ENCODE measurements around the gene DEFB123. TPM values are rescaled to one million over a fixed set of nuclear protein-coding genes. Genes with fewer than 3 reads are reported as not detected.

Gene DEFB123
- total RNA-seq, 4 donors from 2014 or later, result not detected

DNA sequence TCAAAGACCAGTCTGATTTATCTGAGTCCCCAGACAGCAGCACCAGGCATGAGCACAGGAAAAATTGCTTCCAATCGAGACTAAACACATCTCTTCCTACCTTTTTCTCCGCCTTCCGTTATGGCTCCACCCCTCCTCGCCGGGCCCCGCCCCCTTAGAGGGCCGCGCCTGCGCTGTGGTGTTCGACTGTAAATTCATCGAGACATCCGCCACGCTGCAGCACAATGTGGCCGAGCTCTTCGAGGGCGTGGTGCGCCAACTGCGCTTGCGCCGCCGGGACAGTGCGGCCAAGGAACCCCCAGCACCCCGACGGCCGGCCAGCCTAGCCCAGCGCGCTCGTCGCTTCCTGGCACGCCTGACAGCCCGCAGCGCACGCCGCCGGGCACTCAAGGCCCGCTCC lies 43.6 kb downstream of the DEFB123 start:
- Histone ChIP-seq H3K4me1 (peaks cover 10 to 25% (median 20%) of the 10 kb centered on the region in 4 donors), H3K27me3 (no peaks in the 10 kb centered on the region), H3K27ac (replicated peaks in 1 of 4) (peak overlapping the region; percentile 50 to 78 (median 68)), H3K9me3 (no peaks in the 10 kb centered on the region), H3K4me3 (no peak overlapping the region), H3K36me3 (no peaks in the 10 kb centered on the region)
- intact Hi-C loops (cut with DNase I), result no loop called here
- 51% methylated on average over 18 of the region's 36 CpGs for WGBS
- no peak for DNase-seq (ENCODE audit: extremely low spot score)
- TF ChIP-seq, protein P1, sequence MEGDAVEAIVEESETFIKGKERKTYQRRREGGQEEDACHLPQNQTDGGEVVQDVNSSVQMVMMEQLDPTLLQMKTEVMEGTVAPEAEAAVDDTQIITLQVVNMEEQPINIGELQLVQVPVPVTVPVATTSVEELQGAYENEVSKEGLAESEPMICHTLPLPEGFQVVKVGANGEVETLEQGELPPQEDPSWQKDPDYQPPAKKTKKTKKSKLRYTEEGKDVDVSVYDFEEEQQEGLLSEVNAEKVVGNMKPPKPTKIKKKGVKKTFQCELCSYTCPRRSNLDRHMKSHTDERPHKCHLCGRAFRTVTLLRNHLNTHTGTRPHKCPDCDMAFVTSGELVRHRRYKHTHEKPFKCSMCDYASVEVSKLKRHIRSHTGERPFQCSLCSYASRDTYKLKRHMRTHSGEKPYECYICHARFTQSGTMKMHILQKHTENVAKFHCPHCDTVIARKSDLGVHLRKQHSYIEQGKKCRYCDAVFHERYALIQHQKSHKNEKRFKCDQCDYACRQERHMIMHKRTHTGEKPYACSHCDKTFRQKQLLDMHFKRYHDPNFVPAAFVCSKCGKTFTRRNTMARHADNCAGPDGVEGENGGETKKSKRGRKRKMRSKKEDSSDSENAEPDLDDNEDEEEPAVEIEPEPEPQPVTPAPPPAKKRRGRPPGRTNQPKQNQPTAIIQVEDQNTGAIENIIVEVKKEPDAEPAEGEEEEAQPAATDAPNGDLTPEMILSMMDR (IDR thresholded peaks at IDR 0.05), result no peak
- no peak for TF ChIP-seq POLR2AphosphoS5 (IDR thresholded peaks at IDR 0.05)
- no peak for TF ChIP-seq POLR2A (IDR thresholded peaks at IDR 0.05; ENCODE audit: low read depth)
- no peak for TF ChIP-seq EP300 (IDR thresholded peaks at IDR 0.05)

DNA sequence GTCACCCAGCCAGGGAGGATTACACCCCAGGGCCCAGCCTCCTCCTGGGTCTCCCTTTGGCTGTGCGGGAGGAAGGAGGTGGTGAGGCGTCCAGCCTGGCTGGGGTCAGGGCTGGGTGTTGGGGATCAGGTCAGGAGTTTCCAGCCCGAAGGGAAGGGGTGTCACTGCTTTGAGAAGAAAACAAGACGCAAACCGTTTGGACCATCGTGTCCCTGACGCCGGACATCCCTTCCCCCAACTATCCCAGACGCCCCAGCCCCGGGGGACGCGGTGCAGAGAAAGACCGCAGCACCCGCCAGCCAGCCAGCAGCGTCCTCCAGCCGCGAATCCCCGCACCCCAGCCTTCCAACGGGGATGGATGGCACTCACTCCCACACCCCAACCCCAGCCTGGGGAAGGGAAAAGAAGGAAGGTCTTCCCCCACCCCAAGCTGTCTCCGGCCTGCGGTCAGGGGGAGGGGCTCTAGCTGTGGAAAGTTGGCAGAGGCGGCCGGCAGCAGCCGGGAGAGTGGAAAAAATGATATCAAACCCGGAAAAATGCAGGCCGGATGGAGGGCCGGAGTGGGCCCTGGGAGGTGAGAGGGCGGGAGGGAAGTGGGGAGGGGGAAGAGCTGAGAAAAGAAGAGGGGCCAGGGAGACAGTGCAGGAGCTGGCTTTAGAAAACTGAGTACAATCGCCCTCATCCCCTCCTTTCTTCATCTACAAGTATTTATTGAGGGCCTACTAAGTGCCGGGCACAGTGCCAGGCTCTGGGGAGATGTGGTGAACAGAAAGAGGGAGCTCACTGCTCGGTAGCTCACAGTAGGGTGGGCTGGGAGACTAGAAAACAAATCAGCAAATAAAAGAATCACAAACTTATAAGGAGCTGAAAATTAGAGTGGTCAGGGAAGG lies 45.3 kb downstream of the DEFB123 start:
- H3K27me3 ChIP-seq, result no peaks in the 10 kb centered on the region
- TF ChIP-seq POLR2AphosphoS5 (IDR thresholded peaks at IDR 0.05), result peak; percentile 29 to 35
- TF ChIP-seq, protein P1 (IDR thresholded peaks at IDR 0.05), result no peak
- WGBS, result 10% methylated on average over 31 of the region's 31 CpGs
- H3K9me3 ChIP-seq, result no peaks in the 10 kb centered on the region
- H3K36me3 ChIP-seq, result no peaks in the 10 kb centered on the region
- H3K4me1 ChIP-seq, result peaks cover 10 to 25% (median 20%) of the 10 kb centered on the region in 4 donors
- peak overlapping the region; percentile 38 to 49 (median 42) for H3K4me3 ChIP-seq
- H3K27ac ChIP-seq (replicated peaks in 1 of 4), result peak overlapping the region; percentile 68 to 78 (median 72)
- DNase-seq (ENCODE audit: extremely low spot score), result no peak
- intact Hi-C loops (cut with DNase I), result no loop called here

DNA sequence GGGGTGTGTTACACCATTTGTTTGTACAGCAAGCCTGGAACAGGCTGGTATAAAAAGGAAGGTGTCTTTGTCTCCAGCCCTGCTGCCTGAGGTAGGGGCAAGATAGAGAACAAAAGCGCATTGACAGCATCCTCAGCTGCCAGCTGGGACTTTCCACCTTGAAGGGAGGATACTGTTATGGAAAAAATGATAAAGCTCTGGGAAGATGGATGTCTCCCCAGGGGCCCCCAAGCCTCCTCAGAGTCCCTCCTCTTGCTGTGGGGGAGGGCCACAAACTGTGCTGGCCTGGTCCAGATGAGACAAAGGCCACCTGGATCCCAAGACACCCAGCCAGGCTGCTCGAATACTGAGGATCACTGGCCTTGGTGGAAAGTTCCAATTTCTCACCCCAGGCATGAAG lies 47.7 kb downstream of the DEFB123 start:
- 93% methylated on average over 1 of the region's 2 CpGs for WGBS
- Histone ChIP-seq H3K36me3 (no peaks in the 10 kb centered on the region), H3K27ac (replicated peaks in 1 of 4) (peak overlapping the region in 3 of 4 donors; percentile 5 to 42 (median 28)), H3K27me3 (no peaks in the 10 kb centered on the region), H3K9me3 (no peaks in the 10 kb centered on the region), H3K4me3 (no peak overlapping the region), H3K4me1 (peaks cover 10 to 25% (median 20%) of the 10 kb centered on the region in 4 donors)
- no peak for DNase-seq (ENCODE audit: extremely low spot score)
- intact Hi-C loops (cut with DNase I), result no loop called here
- no peak for TF ChIP-seq EP300 (IDR thresholded peaks at IDR 0.05)

DNA sequence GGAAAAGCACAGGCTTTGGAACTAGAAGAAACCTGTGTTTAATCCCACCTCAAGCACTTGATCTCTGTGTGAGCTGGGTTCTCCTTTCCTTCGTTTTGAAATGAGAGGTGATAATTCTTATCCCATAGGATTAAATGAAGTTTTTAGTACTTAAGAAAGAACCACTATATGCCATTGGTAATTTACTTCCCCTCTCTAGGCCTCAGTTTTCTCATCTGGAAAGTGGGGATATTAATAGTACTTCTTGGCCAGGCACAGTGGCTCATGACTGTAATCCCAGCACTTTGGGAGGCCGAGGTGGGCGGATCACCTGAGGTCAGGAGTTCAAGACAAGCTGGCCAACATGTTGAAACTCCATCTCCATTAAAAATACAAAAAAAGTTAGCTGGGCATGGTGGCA lies 48.7 kb downstream of the DEFB123 start:
- no peak overlapping the region for H3K4me3 ChIP-seq
- H3K27me3 ChIP-seq, result no peaks in the 10 kb centered on the region
- TF ChIP-seq POLR2AphosphoS5 (IDR thresholded peaks at IDR 0.05), result no peak
- TF ChIP-seq, protein P1 (IDR thresholded peaks at IDR 0.05), result no peak
- TF ChIP-seq EP300 (IDR thresholded peaks at IDR 0.05), result no peak
- TF ChIP-seq POLR2A (IDR thresholded peaks at IDR 0.05; ENCODE audit: low read depth), result no peak
- no peak overlapping the region for H3K27ac ChIP-seq (replicated peaks in 1 of 4)
- H3K4me1 ChIP-seq, result peaks cover 10 to 21% (median 20%) of the 10 kb centered on the region in 4 donors
- intact Hi-C loops (cut with DNase I), result no loop called here
- 81% methylated on average over 3 of the region's 3 CpGs for WGBS
- no peak for DNase-seq (ENCODE audit: extremely low spot score)
- no peaks in the 10 kb centered on the region for H3K9me3 ChIP-seq
- no peaks in the 10 kb centered on the region for H3K36me3 ChIP-seq

DNA sequence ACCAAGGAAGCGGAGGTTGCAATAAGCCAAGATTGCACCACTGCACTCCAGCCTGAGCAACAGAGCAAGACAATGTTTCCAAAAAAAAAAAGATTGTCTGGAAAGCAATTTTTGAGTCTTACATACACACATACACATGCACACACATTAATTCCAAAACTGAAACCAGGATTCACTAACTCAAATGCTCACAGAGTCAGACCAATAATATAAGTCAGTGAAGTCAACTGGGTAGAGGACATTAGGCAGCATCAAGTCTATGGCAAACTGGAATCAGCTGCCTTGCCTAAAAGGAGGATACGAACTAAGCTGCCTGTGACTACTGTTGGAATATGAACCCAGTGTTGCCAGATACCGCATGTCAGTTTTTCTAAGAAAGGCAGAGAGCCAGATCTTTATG lies 50.3 kb downstream of the DEFB123 start:
- no peak overlapping the region for H3K4me3 ChIP-seq
- H3K27me3 ChIP-seq, result no peaks in the 10 kb centered on the region
- H3K9me3 ChIP-seq, result no peaks in the 10 kb centered on the region
- intact Hi-C loops (cut with DNase I), result no loop called here
- 84% methylated on average over 3 of the region's 3 CpGs for WGBS
- H3K4me1 ChIP-seq, result peaks cover 2 to 12% (median 12%) of the 10 kb centered on the region in 4 donors
- no peak for DNase-seq (ENCODE audit: extremely low spot score)
- no peaks in the 10 kb centered on the region for H3K36me3 ChIP-seq
- TF ChIP-seq, protein P1 (IDR thresholded peaks at IDR 0.05), result no peak
- no peak for TF ChIP-seq POLR2A (IDR thresholded peaks at IDR 0.05; ENCODE audit: low read depth)
- no peak for TF ChIP-seq POLR2AphosphoS5 (IDR thresholded peaks at IDR 0.05)
- no peak for TF ChIP-seq EP300 (IDR thresholded peaks at IDR 0.05)
- no peak overlapping the region for H3K27ac ChIP-seq (replicated peaks in 1 of 4)

All from esophagus muscularis mucosa (tissue), 4 donors.